ENCODE data around the gene ARMC2.

Gene ARMC2

GRCh38 chr6:108848116-108848868 is at the start of gene ARMC2:
Gene ARMC2, plus strand, starts transcription at chr6:108848422. Its CDS starts 5,846 bp downstream, at chr6:108854268.
- peak; percentile 94 to 95 for DNase-seq

GRCh38 chr6:108798670-108799353 is 49.4 kb upstream of the ARMC2 start:
- peak in 1 of 2 experiments; percentile 24 for DNase-seq
- TF ChIP-seq POLR2A (IDR thresholded peaks at IDR 0.05; ENCODE audit: low read length): no peak

More at GRCh38 chr6:108848116-108848868, at the start of gene ARMC2:
- no peak for TF ChIP-seq GATA1 (IDR thresholded peaks at IDR 0.05; ENCODE audit: low read depth, low read length)
- peak; percentile 73 for TF ChIP-seq POLR2A (IDR thresholded peaks at IDR 0.05; ENCODE audit: low read length)

- no peak for DNase-seq
Observed at GRCh38 chr6:108799354-108799717, 48.9 kb upstream of the ARMC2 start.

GRCh38 chr6:108799791-108800190 is 48.4 kb upstream of the ARMC2 start:
- TF ChIP-seq GATA1 (IDR thresholded peaks at IDR 0.05; ENCODE audit: low read depth, low read length): no peak
- no peak for TF ChIP-seq POLR2A (IDR thresholded peaks at IDR 0.05; ENCODE audit: low read length)
- DNase-seq: no peak

More at GRCh38 chr6:108799354-108799717, 48.9 kb upstream of the ARMC2 start:
- TF ChIP-seq POLR2A (IDR thresholded peaks at IDR 0.05; ENCODE audit: low read length) (no peak), GATA1 (IDR thresholded peaks at IDR 0.05; ENCODE audit: low read depth, low read length) (no peak)

- TF ChIP-seq POLR2A (IDR thresholded peaks at IDR 0.05; ENCODE audit: low read length) (no peak), GATA1 (IDR thresholded peaks at IDR 0.05; ENCODE audit: low read depth, low read length) (no peak)
- no peak for DNase-seq
Observed at GRCh38 chr6:108800427-108800864, 47.8 kb upstream of the ARMC2 start.

- TF ChIP-seq POLR2A (IDR thresholded peaks at IDR 0.05; ENCODE audit: low read length): no peak
- no peak for TF ChIP-seq GATA1 (IDR thresholded peaks at IDR 0.05; ENCODE audit: low read depth, low read length)
Observed at GRCh38 chr6:108801366-108801765, 46.9 kb upstream of the ARMC2 start.

GRCh38 chr6:108803982-108804490 is 44.2 kb upstream of the ARMC2 start:
- no peak for TF ChIP-seq POLR2A (IDR thresholded peaks at IDR 0.05; ENCODE audit: low read length)
- TF ChIP-seq GATA1 (IDR thresholded peaks at IDR 0.05; ENCODE audit: low read depth, low read length): no peak
- no peak for DNase-seq

More at GRCh38 chr6:108801366-108801765, 46.9 kb upstream of the ARMC2 start:
- no peak for DNase-seq

- TF ChIP-seq POLR2A (IDR thresholded peaks at IDR 0.05; ENCODE audit: low read length): no peak
- no peak for TF ChIP-seq GATA1 (IDR thresholded peaks at IDR 0.05; ENCODE audit: low read depth, low read length)
- no peak for DNase-seq
Observed at GRCh38 chr6:108804956-108805355, 43.3 kb upstream of the ARMC2 start.

- DNase-seq: no peak
Observed at GRCh38 chr6:108805611-108806167, 42.5 kb upstream of the ARMC2 start.

GRCh38 chr6:108806171-108806570 is 42.1 kb upstream of the ARMC2 start:
- no peak for DNase-seq
- TF ChIP-seq POLR2A (IDR thresholded peaks at IDR 0.05; ENCODE audit: low read length) (no peak), GATA1 (IDR thresholded peaks at IDR 0.05; ENCODE audit: low read depth, low read length) (no peak)

More at GRCh38 chr6:108805611-108806167, 42.5 kb upstream of the ARMC2 start:
- TF ChIP-seq POLR2A (IDR thresholded peaks at IDR 0.05; ENCODE audit: low read length): no peak
- no peak for TF ChIP-seq GATA1 (IDR thresholded peaks at IDR 0.05; ENCODE audit: low read depth, low read length)

GRCh38 chr6:108806665-108807064 is 41.6 kb upstream of the ARMC2 start:
- no peak for DNase-seq
- TF ChIP-seq GATA1 (IDR thresholded peaks at IDR 0.05; ENCODE audit: low read depth, low read length): no peak
- TF ChIP-seq POLR2A (IDR thresholded peaks at IDR 0.05; ENCODE audit: low read length): no peak

GRCh38 chr6:108807928-108808327 is 40.3 kb upstream of the ARMC2 start:
- TF ChIP-seq GATA1 (IDR thresholded peaks at IDR 0.05; ENCODE audit: low read depth, low read length) (no peak), POLR2A (IDR thresholded peaks at IDR 0.05; ENCODE audit: low read length) (no peak)

GRCh38 chr6:108809211-108809610 is 39.0 kb upstream of the ARMC2 start:
- no peak for DNase-seq
- TF ChIP-seq POLR2A (IDR thresholded peaks at IDR 0.05; ENCODE audit: low read length) (no peak), GATA1 (IDR thresholded peaks at IDR 0.05; ENCODE audit: low read depth, low read length) (no peak)

More at GRCh38 chr6:108807928-108808327, 40.3 kb upstream of the ARMC2 start:
- DNase-seq: no peak

GRCh38 chr6:108810057-108810643 is 38.1 kb upstream of the ARMC2 start:
- TF ChIP-seq POLR2A (IDR thresholded peaks at IDR 0.05; ENCODE audit: low read length) (no peak), GATA1 (IDR thresholded peaks at IDR 0.05; ENCODE audit: low read depth, low read length) (no peak)
- DNase-seq: no peak

Measured in erythroblast (primary cell).